ENCODE measurements around the gene ST3GAL5.

DNA sequence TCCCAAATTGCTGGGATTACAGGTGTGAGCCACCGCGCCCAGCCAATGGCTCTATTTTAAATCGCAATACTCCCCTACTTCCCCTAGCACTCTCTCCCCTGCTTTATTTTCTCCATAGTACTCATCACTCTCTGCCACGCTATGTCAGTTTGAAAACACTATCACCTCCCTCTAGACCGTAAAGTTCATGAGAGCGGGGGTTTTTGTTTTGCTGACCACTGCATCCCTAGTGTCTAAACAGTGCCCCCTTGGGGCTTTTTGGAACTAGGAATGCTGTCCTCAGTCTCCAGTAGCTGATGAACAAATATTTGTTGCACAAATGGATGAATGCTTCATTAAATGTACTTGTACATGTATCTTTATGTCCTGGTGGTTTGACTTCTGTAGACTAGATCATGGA, 90.9 kb downstream of the ST3GAL5 start:
- TF ChIP-seq, protein P1, sequence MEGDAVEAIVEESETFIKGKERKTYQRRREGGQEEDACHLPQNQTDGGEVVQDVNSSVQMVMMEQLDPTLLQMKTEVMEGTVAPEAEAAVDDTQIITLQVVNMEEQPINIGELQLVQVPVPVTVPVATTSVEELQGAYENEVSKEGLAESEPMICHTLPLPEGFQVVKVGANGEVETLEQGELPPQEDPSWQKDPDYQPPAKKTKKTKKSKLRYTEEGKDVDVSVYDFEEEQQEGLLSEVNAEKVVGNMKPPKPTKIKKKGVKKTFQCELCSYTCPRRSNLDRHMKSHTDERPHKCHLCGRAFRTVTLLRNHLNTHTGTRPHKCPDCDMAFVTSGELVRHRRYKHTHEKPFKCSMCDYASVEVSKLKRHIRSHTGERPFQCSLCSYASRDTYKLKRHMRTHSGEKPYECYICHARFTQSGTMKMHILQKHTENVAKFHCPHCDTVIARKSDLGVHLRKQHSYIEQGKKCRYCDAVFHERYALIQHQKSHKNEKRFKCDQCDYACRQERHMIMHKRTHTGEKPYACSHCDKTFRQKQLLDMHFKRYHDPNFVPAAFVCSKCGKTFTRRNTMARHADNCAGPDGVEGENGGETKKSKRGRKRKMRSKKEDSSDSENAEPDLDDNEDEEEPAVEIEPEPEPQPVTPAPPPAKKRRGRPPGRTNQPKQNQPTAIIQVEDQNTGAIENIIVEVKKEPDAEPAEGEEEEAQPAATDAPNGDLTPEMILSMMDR (IDR thresholded peaks at IDR 0.05; ENCODE audit: insufficient read depth, low read length) = no peak
- no peak for TF ChIP-seq POLR2AphosphoS5 (IDR thresholded peaks at IDR 0.05; ENCODE audit: low read depth)
- TF ChIP-seq, protein P2, sequence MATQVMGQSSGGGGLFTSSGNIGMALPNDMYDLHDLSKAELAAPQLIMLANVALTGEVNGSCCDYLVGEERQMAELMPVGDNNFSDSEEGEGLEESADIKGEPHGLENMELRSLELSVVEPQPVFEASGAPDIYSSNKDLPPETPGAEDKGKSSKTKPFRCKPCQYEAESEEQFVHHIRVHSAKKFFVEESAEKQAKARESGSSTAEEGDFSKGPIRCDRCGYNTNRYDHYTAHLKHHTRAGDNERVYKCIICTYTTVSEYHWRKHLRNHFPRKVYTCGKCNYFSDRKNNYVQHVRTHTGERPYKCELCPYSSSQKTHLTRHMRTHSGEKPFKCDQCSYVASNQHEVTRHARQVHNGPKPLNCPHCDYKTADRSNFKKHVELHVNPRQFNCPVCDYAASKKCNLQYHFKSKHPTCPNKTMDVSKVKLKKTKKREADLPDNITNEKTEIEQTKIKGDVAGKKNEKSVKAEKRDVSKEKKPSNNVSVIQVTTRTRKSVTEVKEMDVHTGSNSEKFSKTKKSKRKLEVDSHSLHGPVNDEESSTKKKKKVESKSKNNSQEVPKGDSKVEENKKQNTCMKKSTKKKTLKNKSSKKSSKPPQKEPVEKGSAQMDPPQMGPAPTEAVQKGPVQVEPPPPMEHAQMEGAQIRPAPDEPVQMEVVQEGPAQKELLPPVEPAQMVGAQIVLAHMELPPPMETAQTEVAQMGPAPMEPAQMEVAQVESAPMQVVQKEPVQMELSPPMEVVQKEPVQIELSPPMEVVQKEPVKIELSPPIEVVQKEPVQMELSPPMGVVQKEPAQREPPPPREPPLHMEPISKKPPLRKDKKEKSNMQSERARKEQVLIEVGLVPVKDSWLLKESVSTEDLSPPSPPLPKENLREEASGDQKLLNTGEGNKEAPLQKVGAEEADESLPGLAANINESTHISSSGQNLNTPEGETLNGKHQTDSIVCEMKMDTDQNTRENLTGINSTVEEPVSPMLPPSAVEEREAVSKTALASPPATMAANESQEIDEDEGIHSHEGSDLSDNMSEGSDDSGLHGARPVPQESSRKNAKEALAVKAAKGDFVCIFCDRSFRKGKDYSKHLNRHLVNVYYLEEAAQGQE (IDR thresholded peaks at IDR 0.05; ENCODE audit: insufficient replicate concordance, low read depth) = no peak
- TF ChIP-seq GABPA (IDR thresholded peaks at IDR 0.05; ENCODE audit: low read depth) = no peak
- no peak for TF ChIP-seq SPI1 (IDR thresholded peaks at IDR 0.05; ENCODE audit: borderline replicate concordance, low read depth)

All from HL-60 (cell line).